Daoy (cell line): ENCODE results near the gene CACNG1. TPM values are rescaled to one million over a fixed set of nuclear protein-coding genes. Genes with fewer than 3 reads are reported as not detected.
"Not testable (repeated sequence)": the region's sequence is repeated elsewhere in the genome, so short reads cannot be mapped to it uniquely, and the experiment has no call there.

ENCODE experiments used
- DNase-seq: peaks from one replicate; pipeline ENCODE4 v3.0.0-alpha.2; 2015; ENCODE audit warnings: low read depth
- total RNA-seq: library from RNA; depleted of rRNA; stranded (reverse); fragments of >200 nt; shearing (Covaris generic); gene quantifications from 2 replicates; pipeline ENCODE4 v1.2.3, GENCODE V29; 2014

CACNG1 gene
- total RNA-seq, 1 experiment from 2014 or later: not detected

GRCh38 chr17:67025216-67025792 lies 19.1 kb upstream of the CACNG1 start:
- no peak for DNase-seq

GRCh38 chr17:67026341-67026740 lies 18.0 kb upstream of the CACNG1 start:
- no peak for DNase-seq

- peak; percentile 62 for DNase-seq
Observed at GRCh38 chr17:67027031-67027628, 17.2 kb upstream of the CACNG1 start.

- DNase-seq: no peak
Observed at GRCh38 chr17:67030641-67031040, 13.7 kb upstream of the CACNG1 start.

- DNase-seq: no peak
Observed at GRCh38 chr17:67032382-67032781, 12.0 kb upstream of the CACNG1 start.

- no peak for DNase-seq
Observed at GRCh38 chr17:67032985-67033384, 11.4 kb upstream of the CACNG1 start.

GRCh38 chr17:67033613-67034012 lies 10.7 kb upstream of the CACNG1 start:
- DNase-seq: no peak

GRCh38 chr17:67035131-67036083 lies 8.9 kb upstream of the CACNG1 start:
- DNase-seq: no peak

GRCh38 chr17:67038861-67039365 lies 5.4 kb upstream of the CACNG1 start:
- no peak for DNase-seq

GRCh38 chr17:67040652-67041051 lies 3.7 kb upstream of the CACNG1 start:
- no peak for DNase-seq

GRCh38 chr17:67041119-67041518 lies 3.2 kb upstream of the CACNG1 start:
- DNase-seq: not testable (repeated sequence)

GRCh38 chr17:67041531-67041930 lies 2.8 kb upstream of the CACNG1 start:
- DNase-seq: no peak

- no peak for DNase-seq
Observed at GRCh38 chr17:67041941-67042899, 2.1 kb upstream of the CACNG1 start.

- DNase-seq: no peak
Observed at GRCh38 chr17:67043283-67043682, 1.1 kb upstream of the CACNG1 start.

GRCh38 chr17:67044940-67045339 lies 586 bp downstream of the CACNG1 start:
- DNase-seq: no peak

- DNase-seq: no peak
Observed at GRCh38 chr17:67046398-67046797, 2.0 kb downstream of the CACNG1 start.

GRCh38 chr17:67047382-67047781 lies 3.0 kb downstream of the CACNG1 start:
- no peak for DNase-seq

GRCh38 chr17:67049025-67049739 lies 4.8 kb downstream of the CACNG1 start:
- no peak for DNase-seq

- DNase-seq: no peak
Observed at GRCh38 chr17:67050066-67050465, 5.7 kb downstream of the CACNG1 start.

- DNase-seq: no peak
Observed at GRCh38 chr17:67050471-67051154, 6.3 kb downstream of the CACNG1 start.
